Adrenal gland (tissue), 5 donors: ENCODE data around the gene DIP2C.

Experiments
- POLR2A ChIP-seq, 2 donors: fragments of 450-650 bp; IDR thresholded peaks; one replicate each; pipeline ENCODE4 v1.6.1; 2017; ENCODE audit warnings: antibody characterized with exemption in 2 of 2, mild to moderate bottlenecking in 2 of 2, moderate library complexity in 1 of 2
- TF ChIP-seq, protein P1 (sequence below), 6 experiments: fragments of 450-650 bp in 4 of 6; fragments of 200-600 bp in 2 of 6; sonication (generic) in 1 of 6; IDR thresholded peaks; 1 replicate in 5 of 6; 2 replicates in 1 of 6; pipeline versions ENCODE4 v1.5.1 to v1.8.0; 2016 to 2021; ENCODE audit warnings: antibody characterized with exemption in 6 of 6, mild to moderate bottlenecking in 2 of 6, moderate library complexity in 1 of 6
- donor health status: DM: no; HTN: no; CAD: no.

DNA sequence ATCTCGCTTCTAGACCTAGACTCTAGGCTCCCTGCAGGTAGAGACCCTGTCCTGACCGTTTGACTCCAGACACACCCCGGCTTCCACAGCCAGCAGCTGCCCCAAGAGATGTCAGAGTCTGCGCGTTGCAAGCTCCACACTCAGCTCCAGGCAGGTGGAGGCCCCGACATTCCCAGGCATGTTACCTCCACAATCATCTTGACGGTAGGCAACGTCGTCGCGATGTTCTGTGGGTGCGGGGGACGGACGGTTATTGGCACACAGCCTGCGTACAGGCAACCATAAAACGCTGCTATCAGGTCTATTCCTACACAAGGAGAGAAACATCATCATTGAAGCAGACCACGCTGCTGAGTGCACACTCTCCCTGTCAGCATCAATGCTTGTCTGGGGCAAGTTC, 341.0 kb downstream of the DIP2C start:
- TF ChIP-seq, protein P1, sequence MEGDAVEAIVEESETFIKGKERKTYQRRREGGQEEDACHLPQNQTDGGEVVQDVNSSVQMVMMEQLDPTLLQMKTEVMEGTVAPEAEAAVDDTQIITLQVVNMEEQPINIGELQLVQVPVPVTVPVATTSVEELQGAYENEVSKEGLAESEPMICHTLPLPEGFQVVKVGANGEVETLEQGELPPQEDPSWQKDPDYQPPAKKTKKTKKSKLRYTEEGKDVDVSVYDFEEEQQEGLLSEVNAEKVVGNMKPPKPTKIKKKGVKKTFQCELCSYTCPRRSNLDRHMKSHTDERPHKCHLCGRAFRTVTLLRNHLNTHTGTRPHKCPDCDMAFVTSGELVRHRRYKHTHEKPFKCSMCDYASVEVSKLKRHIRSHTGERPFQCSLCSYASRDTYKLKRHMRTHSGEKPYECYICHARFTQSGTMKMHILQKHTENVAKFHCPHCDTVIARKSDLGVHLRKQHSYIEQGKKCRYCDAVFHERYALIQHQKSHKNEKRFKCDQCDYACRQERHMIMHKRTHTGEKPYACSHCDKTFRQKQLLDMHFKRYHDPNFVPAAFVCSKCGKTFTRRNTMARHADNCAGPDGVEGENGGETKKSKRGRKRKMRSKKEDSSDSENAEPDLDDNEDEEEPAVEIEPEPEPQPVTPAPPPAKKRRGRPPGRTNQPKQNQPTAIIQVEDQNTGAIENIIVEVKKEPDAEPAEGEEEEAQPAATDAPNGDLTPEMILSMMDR (IDR thresholded peaks at IDR 0.05) = no peak
- no peak for TF ChIP-seq POLR2A (IDR thresholded peaks at IDR 0.05)
